NCI-H69 (cell line): ENCODE measurements around the gene TEAD4.

ENCODE experiments used
- DNase-seq: peaks from one replicate; lab custom pipeline; 2025; lab: John Stamatoyannopoulos, UW

TEAD4 gene

DNA sequence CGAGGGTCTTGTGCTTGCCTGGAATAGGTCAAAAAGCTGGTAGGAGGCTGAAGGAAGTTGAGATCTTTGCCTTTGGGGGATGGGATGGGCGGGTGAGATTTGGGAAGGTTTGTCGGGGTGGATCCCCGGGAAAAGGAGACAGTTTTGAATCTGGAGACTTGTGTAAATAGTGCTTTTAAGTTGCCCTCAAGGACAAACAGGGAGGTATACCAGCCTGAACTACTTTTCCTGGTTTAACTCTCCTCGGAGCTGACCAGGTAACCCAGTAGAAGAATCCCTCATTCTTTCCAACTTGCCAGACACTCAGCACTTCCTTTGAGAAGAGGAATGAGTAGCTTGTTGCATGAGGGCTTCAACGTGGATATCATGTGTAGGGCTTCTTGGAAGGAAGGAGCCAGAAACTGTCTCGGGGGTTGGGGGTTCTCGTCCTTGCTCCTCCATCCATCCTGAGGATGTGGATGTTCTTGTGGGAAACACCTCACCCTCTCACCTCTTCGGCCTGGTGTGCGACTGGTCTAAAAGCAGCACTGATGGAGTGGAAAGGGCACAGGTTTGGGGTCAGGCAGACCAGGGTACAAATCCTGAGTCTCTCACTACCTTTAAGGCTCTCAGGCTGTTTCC is 1.9 kb downstream of the TEAD4 start:
- DNase-seq = peak; percentile 14

- DNase-seq = no peak
These were observed 2.5 kb downstream of the TEAD4 start for GRCh38 chr12:2961705-2962104.

DNA sequence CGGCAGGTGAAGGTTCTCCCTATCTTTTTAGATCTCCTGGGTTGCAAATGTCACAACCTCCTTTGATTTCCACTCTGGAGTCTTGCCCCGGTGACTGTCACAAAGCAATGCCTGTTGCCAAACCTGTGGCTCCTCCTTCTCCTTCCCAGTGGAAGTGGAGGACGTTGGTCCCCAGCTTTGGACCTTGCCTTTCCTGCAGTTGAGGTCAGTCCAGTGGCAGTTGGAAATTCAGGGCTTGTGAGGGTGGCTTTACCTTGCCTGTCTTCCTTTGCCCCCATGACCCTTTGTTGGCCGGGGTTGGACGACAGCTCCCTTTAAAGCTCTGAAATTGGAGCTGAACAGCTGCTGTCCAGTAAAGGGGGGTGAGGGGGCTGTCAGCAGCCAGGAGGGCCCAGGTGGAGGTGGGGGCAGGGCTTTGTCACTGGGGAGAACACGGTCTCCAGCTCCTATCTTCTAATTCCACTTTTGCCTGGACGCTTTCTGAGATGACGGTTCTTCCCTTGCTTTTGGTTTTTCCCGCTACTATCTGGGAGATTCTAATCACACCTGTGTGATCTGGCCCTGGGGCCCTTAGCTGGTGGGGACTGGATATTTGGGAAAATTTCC is 4.1 kb downstream of the TEAD4 start:
- DNase-seq = peak; percentile 47

- peak; percentile 25 for DNase-seq
These were observed 4.6 kb downstream of the TEAD4 start for GRCh38 chr12:2963760-2964292.

DNA sequence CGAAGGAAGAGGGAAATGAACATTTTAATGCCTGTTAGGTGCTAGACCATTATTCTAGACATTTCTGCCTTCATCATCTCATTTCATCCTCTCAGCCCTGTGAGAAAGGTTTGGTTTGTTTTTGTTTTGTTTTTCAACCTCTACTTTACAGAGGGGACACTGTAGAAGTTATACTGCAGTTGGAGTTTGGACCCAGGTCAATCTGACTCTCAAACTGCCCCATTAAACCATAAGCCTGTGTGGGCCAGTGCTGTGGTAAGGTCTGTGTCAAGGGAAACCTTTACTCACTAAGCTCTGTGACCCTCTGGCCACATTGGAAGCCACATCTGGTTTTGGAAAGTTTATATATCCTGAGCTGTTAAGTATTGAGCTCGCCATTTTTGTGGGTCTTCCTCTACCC is 8.5 kb downstream of the TEAD4 start:
- no peak for DNase-seq

GRCh38 chr12:2970744-2971143 is 11.5 kb downstream of the TEAD4 start:
- DNase-seq = peak; percentile 30

DNA sequence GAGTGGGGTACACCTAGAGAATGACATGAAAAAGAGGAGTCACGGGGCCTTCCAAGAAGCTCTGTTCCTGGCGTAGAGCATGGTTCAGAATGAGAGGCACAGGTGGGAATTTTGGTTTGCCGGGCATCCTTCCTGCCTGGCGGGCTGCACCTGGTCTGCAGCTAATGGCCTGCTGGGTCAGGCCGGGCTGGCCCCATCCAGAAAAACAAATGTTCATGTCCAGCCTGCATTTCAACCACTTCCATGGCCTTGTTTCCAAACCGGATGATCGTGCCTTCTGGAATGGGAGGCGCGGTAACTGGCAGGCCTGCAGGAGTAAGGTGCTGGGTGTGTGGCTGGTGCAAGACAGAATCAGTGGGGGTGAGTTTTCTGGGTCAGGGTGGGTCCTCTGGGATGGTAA is 14.4 kb downstream of the TEAD4 start:
- DNase-seq = no peak

DNA sequence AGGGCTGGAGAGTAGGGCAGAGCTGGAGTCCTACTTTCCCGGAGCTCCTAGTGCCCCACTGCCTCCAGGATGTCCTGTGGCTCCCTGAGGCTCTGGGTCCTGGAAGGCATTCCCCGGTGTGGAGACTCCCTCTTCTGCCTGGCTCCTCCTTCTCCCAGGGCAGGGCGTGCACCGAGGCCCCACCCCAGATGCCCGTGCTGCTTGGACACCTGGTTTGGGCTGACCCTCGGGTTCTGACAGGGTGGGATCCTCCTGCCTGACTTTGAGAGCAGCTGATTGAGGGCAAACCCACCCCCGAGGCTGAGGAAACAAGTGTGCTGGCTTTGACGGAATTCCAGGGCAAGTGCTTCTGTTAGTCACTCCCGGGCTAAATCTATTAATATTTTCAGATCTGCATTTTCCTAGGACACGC is 15.4 kb downstream of the TEAD4 start:
- no peak for DNase-seq

GRCh38 chr12:2976581-2976996 is 17.4 kb downstream of the TEAD4 start:
- DNase-seq = no peak

GRCh38 chr12:2977776-2978175 is 18.6 kb downstream of the TEAD4 start:
- DNase-seq = no peak

DNA sequence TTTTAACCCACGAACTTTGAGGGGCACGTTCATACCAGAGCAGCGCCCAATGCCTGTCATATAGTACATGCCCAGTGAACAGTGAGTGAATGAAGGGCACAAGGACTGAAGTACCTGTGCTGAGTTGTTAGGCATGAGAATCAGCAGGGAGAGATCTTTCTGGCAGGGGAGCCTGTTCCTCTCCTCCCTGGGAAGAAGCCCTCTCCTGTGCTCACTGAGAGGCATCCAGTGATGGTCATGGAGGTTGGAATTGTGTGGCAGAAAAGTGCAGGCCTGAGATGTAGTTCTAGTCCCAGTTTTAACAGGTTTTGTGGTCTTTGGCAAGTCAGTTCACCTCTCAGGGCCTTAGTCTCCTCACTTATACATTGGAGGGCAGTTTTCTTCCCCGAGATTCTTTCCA is 20.6 kb downstream of the TEAD4 start:
- DNase-seq = no peak

DNA sequence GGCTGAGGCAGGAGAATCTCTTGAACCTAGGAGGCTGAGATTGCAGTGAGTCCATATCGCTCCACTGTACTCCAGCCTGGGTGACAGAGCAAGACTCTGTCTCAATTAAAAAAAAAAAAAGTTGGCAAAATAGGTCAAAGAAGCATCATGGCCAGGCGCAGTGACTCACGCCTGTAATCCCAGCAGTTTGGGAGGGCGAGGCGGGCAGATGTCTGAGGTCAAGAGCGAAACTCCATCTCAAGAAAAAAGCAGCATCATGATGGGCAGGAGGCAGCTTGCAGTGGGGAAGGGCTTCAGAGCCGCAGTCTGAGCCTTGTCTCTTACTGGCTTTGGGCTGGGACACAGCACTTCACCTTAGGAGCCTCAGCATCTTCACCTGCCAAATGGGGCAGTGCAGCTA is 21.4 kb downstream of the TEAD4 start:
- DNase-seq = no peak

- no peak for DNase-seq
These were observed 23.2 kb downstream of the TEAD4 start for GRCh38 chr12:2982361-2982760.

- DNase-seq = no peak
These were observed 25.1 kb downstream of the TEAD4 start for GRCh38 chr12:2984249-2984648.

DNA sequence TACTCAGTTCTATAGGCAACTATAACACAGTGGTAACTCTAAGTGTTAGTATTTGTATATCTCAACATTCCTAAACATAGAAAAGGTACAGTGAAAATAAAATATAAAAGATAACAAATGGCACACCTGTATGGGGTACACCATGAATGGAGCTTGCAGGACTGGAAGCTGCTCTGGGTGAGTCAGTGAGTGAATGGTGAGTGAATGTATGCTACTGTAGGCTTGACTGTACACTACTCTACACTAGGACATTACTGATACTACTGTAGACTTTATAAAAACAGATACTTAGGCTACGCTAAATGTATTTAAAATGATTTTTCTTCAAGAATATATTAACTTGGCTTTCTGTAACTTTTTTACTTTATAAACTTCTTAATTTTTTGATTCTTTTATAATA is 25.5 kb downstream of the TEAD4 start:
- no peak for DNase-seq

DNA sequence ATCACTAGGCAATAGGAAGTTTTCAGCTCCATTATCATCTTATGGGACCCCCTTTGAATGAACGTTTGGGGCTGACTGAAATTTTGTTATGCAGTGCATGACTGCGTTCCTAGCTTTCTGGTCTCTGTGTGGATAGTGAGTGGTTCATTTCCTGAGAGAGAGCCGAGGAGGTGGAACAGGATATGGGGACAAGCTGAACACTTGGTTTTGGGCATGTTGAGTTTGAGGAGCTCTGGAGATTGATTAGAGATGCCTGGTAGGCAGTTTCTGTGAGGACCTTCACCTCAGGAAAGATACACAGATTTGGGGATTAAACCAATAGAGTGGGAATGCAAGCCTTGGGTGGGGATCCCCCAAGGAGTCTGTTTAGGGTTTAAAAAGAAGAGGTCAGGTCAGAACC is 27.7 kb downstream of the TEAD4 start:
- no peak for DNase-seq

DNA sequence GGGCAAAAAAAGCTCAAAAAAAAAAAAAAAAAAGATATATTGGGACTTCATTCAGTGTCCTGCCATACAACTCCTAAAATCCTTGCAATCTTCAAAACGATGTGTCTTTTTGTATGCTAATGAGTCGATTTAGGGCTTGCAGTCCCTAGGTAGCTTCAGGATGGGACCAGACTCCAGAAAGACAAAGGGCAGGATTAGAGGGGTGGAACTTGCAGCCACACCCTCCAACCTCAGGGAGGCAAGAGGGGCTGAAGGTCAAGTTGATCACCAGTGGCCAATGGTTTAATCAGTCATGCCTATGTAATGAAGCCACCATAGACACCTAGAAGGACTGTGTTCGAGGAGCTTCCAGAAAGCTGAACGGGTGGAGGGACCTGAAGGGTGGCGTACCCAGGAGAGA is 29.3 kb downstream of the TEAD4 start:
- DNase-seq = no peak

DNA sequence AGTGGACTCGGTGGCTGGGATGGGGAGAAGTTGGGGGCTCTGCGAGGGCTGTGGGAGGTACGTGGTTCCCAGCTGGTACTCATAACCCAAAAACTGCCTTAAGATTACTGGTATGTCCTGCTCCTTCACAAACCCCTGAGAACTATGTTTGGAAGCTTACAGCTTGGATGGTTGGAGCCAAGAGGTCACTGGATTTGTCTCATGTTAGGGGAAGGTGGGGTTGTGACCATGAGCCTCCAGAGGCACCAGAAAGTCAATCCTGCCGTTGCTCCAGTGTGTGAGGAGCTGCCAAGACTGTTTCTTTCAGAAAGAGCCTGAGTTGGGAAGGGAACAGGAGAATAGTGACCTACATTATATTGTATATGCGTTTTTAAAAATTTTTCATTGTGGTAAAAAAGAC is 33.5 kb downstream of the TEAD4 start:
- no peak for DNase-seq

DNA sequence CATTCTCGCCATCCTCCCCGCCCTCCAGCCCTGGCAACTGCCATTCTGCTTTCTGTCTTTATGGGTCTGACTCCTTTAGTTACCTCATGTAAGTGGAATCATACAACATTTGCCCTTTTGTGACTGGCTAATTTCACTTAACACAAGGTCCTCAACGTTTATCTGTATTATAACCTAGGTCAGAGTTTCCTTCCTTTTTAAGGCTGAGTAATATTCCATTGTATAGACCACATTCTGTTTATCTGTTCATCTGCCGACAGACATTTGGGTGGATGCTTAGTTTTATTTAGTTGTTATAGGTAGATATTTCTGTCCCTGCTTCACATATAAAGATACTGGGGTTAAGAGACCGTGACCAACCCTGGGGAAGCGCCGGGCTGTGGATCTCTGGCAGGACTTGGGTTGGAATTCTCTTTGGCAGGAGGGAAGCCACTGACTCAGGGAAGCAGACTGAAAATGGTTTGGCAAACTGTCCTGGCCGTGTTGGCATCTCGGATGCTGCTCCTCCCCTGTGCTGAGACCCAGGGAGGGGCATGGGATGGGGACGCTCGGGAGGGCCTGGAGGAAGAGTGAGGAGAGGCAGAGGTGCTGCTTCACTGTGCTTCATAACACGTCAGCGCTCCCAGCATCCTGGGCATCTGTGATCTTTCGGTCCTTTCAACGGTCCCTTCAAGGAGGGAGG is 38.9 kb downstream of the TEAD4 start:
- DNase-seq = no peak

DNA sequence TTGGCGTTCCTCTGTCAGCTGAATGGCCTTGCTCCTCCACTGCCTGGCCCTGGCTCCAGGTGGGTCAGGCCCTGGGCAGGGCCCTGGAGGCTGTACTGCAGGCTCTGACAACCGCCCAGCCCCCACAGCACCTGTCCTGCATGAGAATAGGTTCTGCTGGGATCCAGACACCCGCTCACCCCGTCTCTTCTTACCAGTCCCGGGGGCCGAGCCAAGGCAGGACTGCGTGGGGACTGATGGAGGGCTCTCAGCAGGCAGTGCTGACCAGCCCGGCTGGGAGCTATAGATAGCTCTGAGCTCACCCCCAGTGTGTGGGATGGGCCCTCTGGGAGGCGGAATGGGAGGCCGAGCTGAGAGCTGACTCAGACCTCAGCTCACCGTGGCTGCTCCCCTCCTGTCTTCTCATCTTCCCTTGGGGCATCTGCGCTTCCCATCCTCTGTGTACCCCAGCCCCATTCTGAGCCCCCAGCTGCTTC is 39.6 kb downstream of the TEAD4 start:
- DNase-seq = no peak

DNA sequence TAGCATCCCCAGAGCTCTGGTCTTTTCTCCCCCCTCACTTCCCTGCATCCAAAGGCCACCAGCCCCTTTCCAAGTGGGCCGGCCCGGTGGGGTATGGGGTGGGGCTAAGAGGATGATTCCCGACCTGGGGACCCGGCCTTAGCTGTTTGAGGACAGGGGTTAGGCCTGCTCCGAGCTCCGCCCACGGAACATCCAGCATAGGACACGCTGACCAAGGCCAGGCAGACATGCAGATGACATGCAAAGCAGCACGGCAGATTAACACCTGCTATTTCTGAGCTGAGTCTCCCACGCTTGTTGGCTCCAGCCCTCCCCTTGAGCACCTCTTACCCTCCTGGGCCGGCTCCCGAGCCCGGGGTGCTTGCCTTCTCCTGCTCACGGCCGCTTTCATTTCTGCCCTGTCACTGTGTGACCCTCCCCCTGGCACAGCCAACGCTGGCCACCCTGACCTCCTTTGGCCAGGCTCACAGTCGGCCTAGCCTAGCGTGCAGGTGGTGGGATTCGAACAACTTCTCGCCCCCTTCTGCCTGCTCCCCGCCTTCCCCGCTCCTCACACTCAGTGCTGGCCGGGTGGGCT is 40.2 kb downstream of the TEAD4 start:
- DNase-seq = no peak

DNA sequence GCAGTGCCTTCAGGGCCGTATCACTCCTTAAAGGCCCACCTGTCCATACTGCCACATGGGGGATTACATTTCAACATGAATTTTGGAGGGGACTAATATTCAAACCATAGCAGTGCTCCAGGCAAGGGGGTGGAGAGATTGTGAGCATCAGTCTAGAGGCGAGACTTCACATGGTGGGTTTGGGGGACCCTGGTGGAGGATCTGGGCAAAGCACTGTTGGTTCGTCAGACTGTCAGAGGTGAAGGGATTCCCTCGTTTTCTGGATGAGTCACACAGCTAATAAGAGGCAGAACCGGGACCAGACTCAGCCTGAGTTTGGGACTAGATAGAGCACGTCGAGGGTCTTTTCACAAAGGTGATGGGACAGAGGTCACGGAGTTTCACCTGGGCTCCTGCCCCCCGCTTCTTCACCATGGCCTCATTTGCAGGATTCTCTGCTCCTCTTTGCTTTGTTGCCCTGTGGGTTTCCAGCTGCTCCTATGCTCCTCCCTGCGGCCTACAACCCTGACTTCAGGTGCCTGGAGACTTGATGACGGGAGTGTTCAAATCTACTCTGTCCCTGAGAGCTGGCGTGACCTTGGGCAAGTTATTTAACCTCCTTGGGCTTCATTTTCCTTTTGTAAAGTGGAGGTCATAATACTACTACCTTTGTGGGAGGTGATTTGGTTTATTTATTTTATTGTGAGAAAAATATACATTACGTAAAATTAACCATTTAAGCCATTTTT is 41.5 kb downstream of the TEAD4 start:
- DNase-seq = no peak
